Neural cell (in vitro differentiated cells): Measurements from ENCODE around the gene PROSER2. TPM values are rescaled to one million over a fixed set of nuclear protein-coding genes. Genes with fewer than 3 reads are reported as not detected.

ENCODE experiments used
- H2AFZ ChIP-seq: fragments of 200-600, 300-800 bp; sonication (generic), shearing (Covaris generic); 2 replicates; pipeline ENCODE4 v1.6.0; 2014; ENCODE audit warnings: low read depth, mild to moderate bottlenecking, antibody characterized with exemption, low read length, moderate library complexity
- H3F3A ChIP-seq: fragments of 200-600 bp; shearing (Covaris generic); 2 replicates; pipeline ENCODE4 v1.6.1; 2016; ENCODE audit warnings: mild to moderate bottlenecking, moderate library complexity, mixed read lengths, antibody characterized with exemption, low read length; ENCODE audit not compliant: insufficient read depth, poor library complexity, severe bottlenecking
- H3K27ac ChIP-seq: fragments of 200-600, 300-800 bp; sonication (generic), shearing (Covaris generic); 2 replicates; pipeline ENCODE4 v1.5.1; 2014; ENCODE audit warnings: mild to moderate bottlenecking, low read length, moderate library complexity
- H3K27me3 ChIP-seq: fragments of 300-800, 200-600 bp; sonication (generic), shearing (Covaris generic); 2 replicates; pipeline ENCODE4 v1.6.0; 2014; ENCODE audit warnings: mild to moderate bottlenecking, low read depth, low read length, moderate library complexity; ENCODE audit not compliant: insufficient read depth
- H3K36me3 ChIP-seq: fragments of 300-800, 200-600 bp; sonication (generic), shearing (Covaris generic); 2 replicates; pipeline ENCODE4 v1.5.1; 2014; ENCODE audit warnings: mild to moderate bottlenecking, antibody characterized with exemption, low read length, moderate library complexity; ENCODE audit not compliant: insufficient read depth
- H3K4me2 ChIP-seq: fragments of 300-800, 200-600 bp; sonication (generic), shearing (Covaris generic); 2 replicates; pipeline ENCODE4 v1.6.0; 2014; ENCODE audit warnings: mild to moderate bottlenecking, low read length
- H3K4me3 ChIP-seq: fragments of 300-800, 200-600 bp; sonication (generic), shearing (Covaris generic); 2 replicates; pipeline ENCODE4 v1.5.1; 2014; ENCODE audit warnings: mild to moderate bottlenecking, low read length, moderate library complexity
- H3K79me2 ChIP-seq: fragments of 200-600 bp; shearing (Covaris generic); replicated peaks from 2 replicates; pipeline ENCODE4 v1.6.0; 2014; ENCODE audit warnings: mild to moderate bottlenecking, low read length, moderate library complexity; ENCODE audit not compliant: insufficient read depth
- H3K9ac ChIP-seq: fragments of 300-800, 200-600 bp; sonication (generic), shearing (Covaris generic); 2 replicates; pipeline ENCODE4 v1.6.1; 2016; ENCODE audit warnings: mild to moderate bottlenecking, low read length, mixed read lengths
- H3K9me2 ChIP-seq: fragments of 200-600 bp; shearing (Covaris generic); 2 replicates; pipeline ENCODE4 v1.6.1; 2016; ENCODE audit warnings: mild to moderate bottlenecking, low read length, mixed read lengths; ENCODE audit not compliant: insufficient read depth
- H3K9me3 ChIP-seq: fragments of 200-600, 300-800 bp; sonication (generic), shearing (Covaris generic); 2 replicates; pipeline ENCODE4 v1.6.1; 2016; ENCODE audit warnings: mild to moderate bottlenecking, mixed run types, low read length, moderate library complexity, mixed read lengths
- H4K20me1 ChIP-seq: fragments of 200-600 bp; shearing (Covaris generic); 2 replicates; pipeline ENCODE4 v1.6.1; 2016; ENCODE audit warnings: mild to moderate bottlenecking, mixed run types; ENCODE audit not compliant: insufficient read depth
- CTCF ChIP-seq: fragments of 450-650 bp; IDR thresholded peaks from 2 replicates; pipeline ENCODE4 v1.5.1; 2014; ENCODE audit warnings: antibody characterized with exemption, mild to moderate bottlenecking, moderate library complexity; ENCODE audit not compliant: poor library complexity, severe bottlenecking
- EP300 ChIP-seq: fragments of 450-650 bp; conservative IDR thresholded peaks from 2 replicates; pipeline ENCODE4 v1.6.1; 2014; ENCODE audit warnings: antibody characterized with exemption, mild to moderate bottlenecking, moderate library complexity; ENCODE audit not compliant: poor library complexity, severe bottlenecking
- EZH2 ChIP-seq: fragments of 200-600, 300-800 bp; shearing (Covaris generic), sonication (generic); IDR thresholded peaks from 2 replicates; pipeline ENCODE4 v1.6.1; 2014; ENCODE audit warnings: antibody characterized with exemption, low read length, borderline replicate concordance, mild to moderate bottlenecking; ENCODE audit not compliant: insufficient read depth, poor library complexity, severe bottlenecking
- MXI1 ChIP-seq: fragments of 450-650 bp; conservative IDR thresholded peaks from 2 replicates; pipeline ENCODE4 v1.6.1; 2014; ENCODE audit warnings: antibody characterized with exemption, mild to moderate bottlenecking; ENCODE audit not compliant: poor library complexity, severe bottlenecking
- POLR2AphosphoS5 ChIP-seq: IDR thresholded peaks from 2 replicates; pipeline ENCODE4 v1.6.1; 2012
- RAD21 ChIP-seq: fragments of 450-650 bp; conservative IDR thresholded peaks from 2 replicates; pipeline ENCODE4 v1.6.1; 2014; ENCODE audit warnings: antibody characterized with exemption, mild to moderate bottlenecking, moderate library complexity
- REST ChIP-seq: IDR thresholded peaks from 2 replicates; pipeline ENCODE4 v1.6.1; 2012; ENCODE audit warnings: borderline replicate concordance
- SMC3 ChIP-seq: fragments of 450-650 bp; conservative IDR thresholded peaks from 2 replicates; pipeline ENCODE4 v1.6.1; 2014; ENCODE audit warnings: antibody characterized with exemption, mild to moderate bottlenecking, moderate library complexity; ENCODE audit not compliant: poor library complexity
- TAF1 ChIP-seq: IDR thresholded peaks from 2 replicates; pipeline ENCODE4 v1.6.1; 2012; ENCODE audit warnings: low read depth
- polyA plus RNA-seq: library from polyadenylated mRNA; depleted of rRNA; stranded (reverse); fragments of >200 nt; gene quantifications from 2 replicates; pipeline ENCODE4 v1.2.3, GENCODE V29; 2014

Gene PROSER2
- polyA plus RNA-seq, 1 donor from 2014 or later = 1.1 TPM

- Histone ChIP-seq H3K36me3 (no peaks in the 10 kb centered on the region), H4K20me1 (no peaks in the 10 kb centered on the region), H3F3A (no peaks in the 10 kb centered on the region), H3K9me2 (no peaks in the 10 kb centered on the region), H3K4me2 (no peak overlapping the region), H3K9me3 (no peaks in the 10 kb centered on the region), H3K4me3 (no peak overlapping the region), H2AFZ (no peak overlapping the region), H3K79me2 (no peaks in the 10 kb centered on the region), H3K27ac (no peak overlapping the region), H3K9ac (no peak overlapping the region), H3K27me3 (no peaks in the 10 kb centered on the region)
- no peak for TF ChIP-seq SMC3
- no peak for TF ChIP-seq REST
Observed at GRCh38 chr10:11901454-11901832, 78.3 kb downstream of the PROSER2 start.

- Histone ChIP-seq H3K4me3 (no peak overlapping the region), H2AFZ (no peak overlapping the region), H3K9me3 (no peaks in the 10 kb centered on the region), H3F3A (no peaks in the 10 kb centered on the region), H3K36me3 (no peaks in the 10 kb centered on the region), H3K79me2 (no peaks in the 10 kb centered on the region), H3K9me2 (no peaks in the 10 kb centered on the region), H3K27me3 (no peaks in the 10 kb centered on the region), H4K20me1 (no peaks in the 10 kb centered on the region), H3K4me2 (no peak overlapping the region), H3K9ac (no peak overlapping the region), H3K27ac (no peak overlapping the region)
- no peak for TF ChIP-seq EP300
- no peak for TF ChIP-seq MXI1
- no peak for TF ChIP-seq REST
- TF ChIP-seq RAD21 = no peak
- no peak for TF ChIP-seq TAF1
- TF ChIP-seq EZH2 = no peak
- no peak for TF ChIP-seq SMC3
- no peak for TF ChIP-seq CTCF
- no peak for TF ChIP-seq POLR2AphosphoS5
Observed at GRCh38 chr10:11901833-11902475, 78.8 kb downstream of the PROSER2 start.
